COLO668 (cell line): ENCODE results near the gene CIZ1.
A peak's percentile ranks its signal among the peaks of the same experiment; 100 is the strongest.

Source experiments
- DNase-seq: peaks from one replicate; lab custom pipeline; 2025; ENCODE audit not compliant: unreplicated experiment; lab: John Stamatoyannopoulos, UW

CIZ1 gene

GRCh38 chr9:128190516-128191405, 611 bp downstream of the CIZ1 start:
- peak; percentile 22 for DNase-seq

- no peak for DNase-seq
Observed at GRCh38 chr9:128190013-128190412, 1.4 kb downstream of the CIZ1 start.

- no peak for DNase-seq
Observed at GRCh38 chr9:128188209-128188608, 3.2 kb downstream of the CIZ1 start.

- DNase-seq: no peak
Observed at GRCh38 chr9:128187361-128187760, 4.0 kb downstream of the CIZ1 start.

- DNase-seq: no peak
Observed at GRCh38 chr9:128185979-128186965, 5.1 kb downstream of the CIZ1 start.

GRCh38 chr9:128182893-128183588, 8.3 kb downstream of the CIZ1 start:
- DNase-seq: no peak

- DNase-seq: peak; percentile 12
Observed at GRCh38 chr9:128181480-128181879, 9.9 kb downstream of the CIZ1 start.

GRCh38 chr9:128180447-128180846, 10.9 kb downstream of the CIZ1 start:
- DNase-seq: no peak

- no peak for DNase-seq
Observed at GRCh38 chr9:128180001-128180400, 11.4 kb downstream of the CIZ1 start.

- DNase-seq: peak; percentile 29
Observed at GRCh38 chr9:128178806-128179431, 12.5 kb downstream of the CIZ1 start.

- no peak for DNase-seq
Observed at GRCh38 chr9:128175726-128176125, 15.6 kb downstream of the CIZ1 start.

- DNase-seq: no peak
Observed at GRCh38 chr9:128175102-128175563, 16.2 kb downstream of the CIZ1 start.

GRCh38 chr9:128174062-128174461, 17.3 kb downstream of the CIZ1 start:
- no peak for DNase-seq

GRCh38 chr9:128169925-128170324, 21.4 kb downstream of the CIZ1 start:
- DNase-seq: no peak

GRCh38 chr9:128169492-128169891, 21.9 kb downstream of the CIZ1 start:
- no peak for DNase-seq

GRCh38 chr9:128168731-128169308, 22.6 kb downstream of the CIZ1 start:
- DNase-seq: no peak

GRCh38 chr9:128167209-128167608, 24.2 kb downstream of the CIZ1 start:
- DNase-seq: no peak

- no peak for DNase-seq
Observed at GRCh38 chr9:128166169-128166568, 25.2 kb downstream of the CIZ1 start.

GRCh38 chr9:128164307-128164885, 27.0 kb downstream of the CIZ1 start:
- no peak for DNase-seq
